ENCODE measurements around the gene NFASC. TPM values are rescaled to one million over a fixed set of nuclear protein-coding genes. Genes with fewer than 3 reads are reported as not detected.
A peak's percentile ranks its signal among the peaks of the same experiment; 100 is the strongest.

The NFASC gene
- polyA plus RNA-seq, 4 donors, result 12.1 to 40.5 (median 16.4) TPM

GRCh38 chr1:204924013-204924759, 53.5 kb downstream of the NFASC start:
- DNase-seq (ENCODE audit: low read depth in 4 of 4, low spot score in 2 of 4), result no peak

GRCh38 chr1:204925701-204926100, 55.0 kb downstream of the NFASC start:
- no peak for DNase-seq (ENCODE audit: low read depth in 4 of 4, low spot score in 2 of 4)

GRCh38 chr1:204927673-204928641, 57.3 kb downstream of the NFASC start:
- DNase-seq (ENCODE audit: low read depth in 4 of 4, low spot score in 2 of 4), result no peak

DNA sequence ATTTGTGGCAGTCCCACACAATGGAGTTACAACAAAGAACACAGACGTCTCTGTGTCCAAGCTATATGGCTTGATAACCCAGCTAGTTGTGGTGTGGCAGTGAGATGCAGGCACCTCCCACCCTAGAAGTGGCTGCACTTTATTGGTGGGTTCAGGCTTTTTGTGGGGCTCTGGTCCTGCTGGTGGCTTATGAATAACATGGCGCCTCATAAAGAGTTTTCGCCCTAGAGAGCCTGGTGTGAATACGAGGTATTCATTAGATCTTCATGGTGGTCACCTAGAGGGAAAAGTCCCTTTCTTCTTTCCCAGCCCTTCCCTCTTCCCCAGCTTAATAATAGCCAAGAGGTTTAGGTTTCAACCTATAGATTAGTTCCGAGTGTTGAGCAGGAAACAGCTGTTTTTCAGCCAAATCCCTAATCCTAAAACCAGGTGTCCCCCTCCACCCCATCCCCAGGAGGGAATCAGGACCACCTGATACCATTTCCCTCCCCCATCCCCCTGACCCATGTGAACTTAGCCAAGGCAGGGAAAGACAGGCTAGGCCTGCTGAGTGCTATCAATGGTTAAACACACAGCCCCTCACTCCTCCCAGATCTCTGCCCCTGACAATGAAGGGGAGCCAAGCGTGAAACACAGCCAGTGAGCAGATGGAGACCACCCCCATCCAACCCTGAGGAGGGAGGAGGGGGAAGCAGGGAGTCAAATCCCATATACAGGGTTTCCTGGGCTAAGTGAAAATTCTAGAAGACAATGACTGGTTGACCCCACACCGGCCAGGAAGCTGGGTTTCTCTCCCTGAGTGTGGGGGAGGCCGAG, 58.2 kb downstream of the NFASC start:
- DNase-seq (ENCODE audit: low read depth in 4 of 4, low spot score in 2 of 4), result peak in 3 of 4 donors; percentile 18 to 37 (median 26)

- DNase-seq (ENCODE audit: low read depth in 4 of 4, low spot score in 2 of 4), result no peak
Measured at GRCh38 chr1:204929487-204930154, 59.0 kb downstream of the NFASC start.

DNA sequence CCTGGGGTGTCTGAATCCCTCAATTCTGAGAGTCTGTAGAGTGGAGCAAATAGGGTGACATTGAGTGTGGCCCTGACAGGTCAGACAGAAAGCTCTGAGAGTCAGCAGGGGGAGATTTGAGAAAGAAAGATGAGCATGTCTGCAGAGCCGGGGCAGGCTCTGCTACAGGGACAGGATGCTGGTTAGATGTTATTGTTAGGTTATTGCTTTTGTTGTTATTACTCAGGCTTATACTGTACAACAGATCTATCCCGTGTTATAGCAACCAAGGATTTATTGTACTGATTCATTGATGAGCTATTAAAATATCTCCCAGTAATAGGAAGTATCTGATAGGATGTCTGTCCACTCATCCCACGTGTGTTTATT, 59.5 kb downstream of the NFASC start:
- no peak for DNase-seq (ENCODE audit: low read depth in 4 of 4, low spot score in 2 of 4)

DNA sequence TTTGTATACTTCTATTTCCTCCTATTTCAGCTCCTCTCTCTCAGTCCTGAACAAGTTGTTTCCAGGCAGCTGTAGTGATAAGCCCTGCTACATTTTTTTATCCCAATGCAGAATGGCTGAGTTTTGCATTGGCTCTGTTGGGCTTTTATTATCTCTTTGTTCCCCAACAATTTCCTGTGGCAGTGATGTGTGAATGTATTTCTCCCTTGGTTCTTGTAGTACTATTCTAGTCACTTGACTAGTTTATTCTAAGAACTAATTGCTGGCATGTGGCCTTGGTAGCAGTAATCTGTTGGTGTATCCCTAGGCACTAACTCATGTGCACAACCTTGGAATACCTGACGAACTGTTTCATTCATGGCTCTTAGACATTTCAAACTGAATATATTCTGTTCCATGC, 60.7 kb downstream of the NFASC start:
- no peak for DNase-seq (ENCODE audit: low read depth in 4 of 4, low spot score in 2 of 4)

DNA sequence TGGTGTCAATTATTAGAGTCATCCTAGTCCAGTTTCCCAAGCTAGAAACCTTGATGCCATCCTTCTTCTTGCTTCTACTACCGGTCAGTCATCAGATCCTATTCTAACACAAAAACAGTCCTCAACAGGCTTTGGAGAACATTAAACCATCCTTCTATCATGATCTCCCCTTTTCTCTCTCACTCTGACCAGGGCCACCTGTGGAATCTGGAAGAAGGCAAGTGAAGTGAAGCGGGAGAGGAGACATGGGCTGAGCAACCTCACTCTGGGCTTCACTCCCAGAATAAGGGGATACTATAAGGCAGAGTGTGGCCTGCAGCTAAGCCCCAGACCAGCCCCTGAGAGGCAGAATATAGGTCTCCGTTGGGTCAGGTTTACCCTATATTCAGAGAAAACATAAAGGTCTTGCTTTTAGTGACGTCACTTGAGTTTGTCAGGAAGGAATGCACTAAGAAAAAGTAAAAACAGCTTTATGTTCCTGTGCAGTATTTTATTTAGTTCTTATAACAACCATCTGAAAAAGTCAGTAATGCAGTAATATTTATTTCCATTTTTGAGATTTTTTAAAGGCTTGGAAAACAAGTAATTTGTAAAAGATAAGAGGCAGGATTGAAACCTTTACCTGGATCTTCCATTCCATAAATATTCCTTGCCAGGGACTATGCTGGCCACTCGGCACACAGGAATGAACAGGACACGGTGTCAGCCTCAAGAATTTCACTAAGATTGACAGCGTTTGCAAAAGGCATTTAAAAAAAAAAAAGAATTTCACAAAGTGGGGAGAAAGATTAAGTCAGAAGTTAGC, 61.3 kb downstream of the NFASC start:
- no peak for DNase-seq (ENCODE audit: low read depth in 4 of 4, low spot score in 2 of 4)

DNA sequence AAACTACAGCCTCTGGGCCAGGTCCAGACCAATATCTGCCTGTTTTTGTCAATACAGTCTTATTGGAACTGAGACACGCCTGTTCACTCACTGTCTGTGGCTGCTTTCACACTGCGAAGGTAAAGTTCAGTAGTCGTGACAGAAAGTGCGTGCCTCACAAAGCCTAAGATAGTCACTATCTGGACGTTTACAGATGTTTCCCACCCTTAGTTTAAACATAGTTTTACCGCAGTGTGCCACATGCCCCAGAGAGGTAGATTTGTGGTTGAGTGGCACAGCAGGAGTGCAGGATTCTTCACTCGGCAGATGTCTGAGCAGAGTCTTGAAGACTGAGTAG, 61.9 kb downstream of the NFASC start:
- DNase-seq (ENCODE audit: low read depth in 4 of 4, low spot score in 2 of 4), result no peak

GRCh38 chr1:204935155-204935554, 64.5 kb downstream of the NFASC start:
- DNase-seq (ENCODE audit: low read depth in 4 of 4, low spot score in 2 of 4), result no peak

- no peak for DNase-seq (ENCODE audit: low read depth in 4 of 4, low spot score in 2 of 4)
Measured at GRCh38 chr1:204936765-204937164, 66.1 kb downstream of the NFASC start.

- DNase-seq (ENCODE audit: low read depth in 4 of 4, low spot score in 2 of 4), result no peak
Measured at GRCh38 chr1:204937901-204938300, 67.2 kb downstream of the NFASC start.

DNA sequence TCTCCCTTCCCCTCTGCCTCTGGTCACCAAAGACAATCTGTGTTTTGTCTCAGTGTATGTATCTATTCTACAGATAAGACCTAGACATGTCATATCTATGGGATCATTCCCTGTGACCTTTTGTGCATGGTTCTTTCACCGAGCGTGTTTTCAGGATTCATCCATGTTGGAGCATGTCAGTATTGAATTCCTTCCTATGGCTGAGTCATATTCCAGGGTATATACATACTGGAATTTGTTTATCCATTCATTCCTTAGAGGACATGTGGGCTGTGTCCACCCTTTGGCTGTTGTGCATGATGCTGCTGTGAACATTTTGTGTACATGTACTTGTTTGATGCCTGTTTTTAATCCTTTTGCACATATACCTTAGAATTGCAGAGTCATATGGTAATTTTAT, 69.9 kb downstream of the NFASC start:
- no peak for DNase-seq (ENCODE audit: low read depth in 4 of 4, low spot score in 2 of 4)

DNA sequence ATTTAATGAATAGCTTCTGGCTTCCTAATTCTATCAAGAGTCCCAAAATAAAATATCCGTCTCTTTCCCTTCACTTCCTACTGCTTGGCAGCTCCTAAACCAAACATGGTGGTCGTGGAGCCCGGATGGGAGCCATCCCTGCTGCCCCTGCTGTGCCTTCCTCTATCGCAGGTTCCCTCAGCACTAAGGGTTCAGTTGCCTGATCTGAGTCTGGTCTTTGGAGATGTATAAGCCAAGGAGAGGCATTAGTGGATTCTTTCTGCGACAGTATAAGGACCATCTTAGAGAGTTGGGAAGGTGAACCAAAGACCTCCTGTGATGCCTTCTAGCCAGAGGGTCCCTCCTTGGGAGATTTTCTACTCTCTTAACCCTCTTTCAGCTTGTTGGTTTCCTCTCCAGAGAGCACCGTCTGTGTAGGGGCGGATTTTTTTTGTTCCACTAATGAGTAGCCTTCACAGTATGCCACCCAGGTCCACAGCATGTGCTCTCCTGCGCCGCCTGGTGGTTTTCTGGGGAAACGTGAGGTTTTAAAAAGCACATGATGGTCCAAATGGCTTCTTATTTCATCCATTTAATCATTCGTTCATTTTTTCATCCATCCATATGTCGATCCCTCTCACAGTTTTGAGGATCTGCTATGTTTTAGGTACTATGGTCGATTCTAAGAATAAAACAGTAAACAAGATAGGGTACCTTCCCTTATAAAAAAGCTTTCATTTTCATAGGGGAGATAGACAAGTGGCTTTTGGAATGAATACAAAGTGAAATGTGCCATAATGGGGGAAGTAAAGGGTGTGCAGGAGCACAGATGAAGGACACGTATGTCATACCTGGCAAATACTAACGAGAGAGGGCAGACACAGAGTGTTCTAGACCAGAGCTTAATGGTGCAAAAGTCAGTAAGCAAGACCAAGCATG, 71.0 kb downstream of the NFASC start:
- DNase-seq (ENCODE audit: low read depth in 4 of 4, low spot score in 2 of 4), result peak in 3 of 4 donors; percentile 34 to 61 (median 45)

DNA sequence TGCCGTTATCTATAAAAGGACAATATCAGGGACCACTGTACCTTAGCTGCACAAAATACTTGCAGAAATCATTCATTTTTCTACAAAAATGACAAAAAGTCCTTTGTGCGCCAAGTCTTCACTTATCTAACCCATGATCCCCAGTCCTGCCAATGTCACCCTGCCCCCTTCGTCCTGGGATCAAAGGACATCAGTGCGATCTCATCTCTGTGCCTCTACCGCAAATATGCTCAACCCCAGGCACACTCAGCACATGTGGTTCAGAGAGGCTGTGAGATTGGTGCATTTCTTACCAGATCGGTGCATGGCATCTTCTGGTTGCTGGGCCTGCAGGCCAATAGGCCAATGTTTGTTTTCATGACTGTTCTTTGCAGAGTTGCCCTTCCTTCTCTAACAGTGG, 72.8 kb downstream of the NFASC start:
- DNase-seq (ENCODE audit: low read depth in 4 of 4, low spot score in 2 of 4), result no peak

GRCh38 chr1:204944662-204945061, 74.0 kb downstream of the NFASC start:
- DNase-seq (ENCODE audit: low read depth in 4 of 4, low spot score in 2 of 4), result no peak

- no peak for DNase-seq (ENCODE audit: low read depth in 4 of 4, low spot score in 2 of 4)
Measured at GRCh38 chr1:204945565-204945977, 74.9 kb downstream of the NFASC start.

DNA sequence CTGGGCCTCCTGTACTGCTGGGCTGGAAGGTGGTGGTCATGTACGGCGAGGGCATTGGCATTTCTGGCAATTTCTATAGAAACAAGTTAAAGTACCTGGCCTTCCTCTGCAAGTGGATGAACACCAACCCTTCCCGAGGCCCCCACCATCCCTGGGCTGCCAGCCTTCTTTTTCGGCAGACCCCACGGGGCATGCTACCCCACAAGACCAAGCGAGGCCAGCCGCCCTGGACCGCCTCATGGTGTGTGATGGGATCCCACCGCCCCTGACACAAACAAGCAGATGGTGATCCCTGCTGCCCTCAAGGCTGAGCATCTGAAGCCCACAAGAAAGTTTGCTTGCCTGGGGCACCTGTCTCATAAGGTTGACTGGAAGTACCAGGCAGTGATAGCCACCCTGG, 76.0 kb downstream of the NFASC start:
- no peak for DNase-seq (ENCODE audit: low read depth in 4 of 4, low spot score in 2 of 4)

GRCh38 chr1:204947338-204947737, 76.7 kb downstream of the NFASC start:
- no peak for DNase-seq (ENCODE audit: low read depth in 4 of 4, low spot score in 2 of 4)
